Gastroesophageal sphincter (tissue), 4 donors: ENCODE measurements around the gene ERVW-1. TPM values are rescaled to one million over a fixed set of nuclear protein-coding genes. Genes with fewer than 3 reads are reported as not detected.

Experiments used
- ATAC-seq: fragments of 150-250 bp; one replicate; pipeline ENCODE4 v1.9.1; 2016; ENCODE audit warnings: mild to moderate bottlenecking, moderate library complexity
- H3K27ac ChIP-seq, 4 donors: fragments of 200-600 bp; sonication (generic) in 3 of 4; 1 replicate in 3 of 4; 2 replicates in 1 of 4; pipeline ENCODE4 v1.5.1; 2016 to 2019
- H3K27me3 ChIP-seq: fragments of 200-600 bp; sonication (generic); one replicate; pipeline ENCODE4 v1.5.1; 2019
- H3K36me3 ChIP-seq, 2 donors: fragments of 200-600 bp; sonication (generic); one replicate each; pipeline ENCODE4 v1.5.1; 2019; ENCODE audit warnings: control low read depth in 1 of 2
- H3K4me1 ChIP-seq, 3 donors: fragments of 200-600 bp; sonication (generic); 1 replicate in 2 of 3; 2 replicates in 1 of 3; pipeline ENCODE4 v1.5.1; 2016 to 2019; ENCODE audit warnings: control low read depth in 2 of 3
- H3K4me3 ChIP-seq, 2 donors: fragments of 200-600 bp; sonication (generic); one replicate each; pipeline ENCODE4 v1.5.1; 2019; ENCODE audit warnings: mild to moderate bottlenecking in 1 of 2, moderate library complexity in 1 of 2
- H3K9me3 ChIP-seq, 3 donors: fragments of 200-600 bp; sonication (generic); one replicate each; pipeline ENCODE4 v1.5.1; 2017 to 2019; ENCODE audit warnings: control low read depth in 2 of 3
- EP300 ChIP-seq: sonication (generic); formaldehyde crosslinking; IDR thresholded peaks from one replicate; pipeline ENCODE4 v1.6.1; 2017; ENCODE audit warnings: antibody characterized with exemption, mild to moderate bottlenecking
- POLR2A ChIP-seq, 2 donors: fragments of 450-650 bp; IDR thresholded peaks; one replicate each; pipeline ENCODE4 v1.6.1; 2017; ENCODE audit warnings: antibody characterized with exemption in 2 of 2, mild to moderate bottlenecking in 2 of 2, moderate library complexity in 1 of 2
- POLR2AphosphoS5 ChIP-seq: sonication (generic); formaldehyde crosslinking; IDR thresholded peaks from one replicate; pipeline ENCODE4 v1.6.1; 2017; ENCODE audit warnings: antibody characterized with exemption
- WGBS, 2 donors: methylation state at CpG; one replicate each; pipeline ENCODE4 v1.1.5; 2018; ENCODE audit warnings: low coverage in 1 of 2; 5-methylcytosine and 5-hydroxymethylcytosine counted together
- total RNA-seq, 4 donors: library from RNA; depleted of rRNA; stranded (reverse); fragments of >200 nt; gene quantifications; one replicate each; pipeline ENCODE4 v1.1.0, GENCODE V29; 2016
- TF ChIP-seq, protein P1 (sequence below), 4 experiments: fragments of 200-600 bp in 2 of 4; fragments of 450-650 bp in 2 of 4; sonication (generic) in 1 of 4; IDR thresholded peaks; one replicate each; pipeline ENCODE4 v1.5.1; 2017 to 2019; ENCODE audit warnings: antibody characterized with exemption in 4 of 4, mild to moderate bottlenecking in 2 of 4, moderate library complexity in 2 of 4

Gene ERVW-1
- total RNA-seq, 4 donors from 2014 or later: not detected

DNA sequence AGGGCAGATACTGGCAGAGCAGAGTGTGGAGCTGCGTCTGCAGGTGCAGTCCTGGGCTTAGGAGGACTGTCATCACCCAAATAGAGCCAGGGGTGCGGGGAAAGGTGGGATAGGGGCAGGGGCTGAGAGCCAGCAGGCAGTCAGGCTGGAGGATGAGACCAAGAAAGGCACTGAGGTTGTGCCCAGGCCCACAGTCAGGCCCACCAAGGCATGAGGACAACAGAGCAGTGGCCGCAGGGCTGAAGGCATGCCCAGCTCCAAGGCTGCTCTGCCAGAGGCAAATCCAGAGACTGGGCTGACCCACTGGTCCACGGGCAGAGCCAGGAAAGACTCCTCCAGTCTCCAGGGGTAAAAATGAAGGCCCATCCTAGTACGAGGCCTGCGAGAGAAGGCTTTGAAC is 54.8 kb downstream of the ERVW-1 start:
- Histone ChIP-seq H3K27me3 (peaks cover 20% of the 10 kb centered on the region), H3K4me3 (no peak overlapping the region), H3K4me1 (peaks cover 0 to 19% (median 0%) of the 10 kb centered on the region in 3 donors), H3K27ac (no peak overlapping the region), H3K9me3 (no peaks in the 10 kb centered on the region), H3K36me3 (no peaks in the 10 kb centered on the region)
- TF ChIP-seq, protein P1, sequence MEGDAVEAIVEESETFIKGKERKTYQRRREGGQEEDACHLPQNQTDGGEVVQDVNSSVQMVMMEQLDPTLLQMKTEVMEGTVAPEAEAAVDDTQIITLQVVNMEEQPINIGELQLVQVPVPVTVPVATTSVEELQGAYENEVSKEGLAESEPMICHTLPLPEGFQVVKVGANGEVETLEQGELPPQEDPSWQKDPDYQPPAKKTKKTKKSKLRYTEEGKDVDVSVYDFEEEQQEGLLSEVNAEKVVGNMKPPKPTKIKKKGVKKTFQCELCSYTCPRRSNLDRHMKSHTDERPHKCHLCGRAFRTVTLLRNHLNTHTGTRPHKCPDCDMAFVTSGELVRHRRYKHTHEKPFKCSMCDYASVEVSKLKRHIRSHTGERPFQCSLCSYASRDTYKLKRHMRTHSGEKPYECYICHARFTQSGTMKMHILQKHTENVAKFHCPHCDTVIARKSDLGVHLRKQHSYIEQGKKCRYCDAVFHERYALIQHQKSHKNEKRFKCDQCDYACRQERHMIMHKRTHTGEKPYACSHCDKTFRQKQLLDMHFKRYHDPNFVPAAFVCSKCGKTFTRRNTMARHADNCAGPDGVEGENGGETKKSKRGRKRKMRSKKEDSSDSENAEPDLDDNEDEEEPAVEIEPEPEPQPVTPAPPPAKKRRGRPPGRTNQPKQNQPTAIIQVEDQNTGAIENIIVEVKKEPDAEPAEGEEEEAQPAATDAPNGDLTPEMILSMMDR (IDR thresholded peaks at IDR 0.05): no peak
- no peak for TF ChIP-seq POLR2A (IDR thresholded peaks at IDR 0.05)
- no peak for TF ChIP-seq EP300
- TF ChIP-seq POLR2AphosphoS5: no peak
- WGBS, 2 donors: 80 to 96% methylated on average over 1 to 4 of the region's 6 CpGs
- no peak for ATAC-seq

GRCh38 chr7:92421676-92422435 is 55.9 kb downstream of the ERVW-1 start:
- Histone ChIP-seq H3K27me3 (peaks cover 11% of the 10 kb centered on the region), H3K4me3 (no peak overlapping the region), H3K4me1 (peaks cover 0 to 19% (median 0%) of the 10 kb centered on the region in 3 donors), H3K27ac (no peak overlapping the region), H3K36me3 (no peaks in the 10 kb centered on the region), H3K9me3 (no peaks in the 10 kb centered on the region)
- WGBS, 2 donors: 51 to 52% methylated on average over 4 to 5 of the region's 5 CpGs
- TF ChIP-seq, protein P1 (IDR thresholded peaks at IDR 0.05): no peak
- TF ChIP-seq POLR2A (IDR thresholded peaks at IDR 0.05) (no peak), EP300 (no peak), POLR2AphosphoS5 (no peak)
- no peak for ATAC-seq

Other genes with a start within 250 kb of the ERVW-1 start
- 10 to 100 TPM; 37.1 to 74.2 (median 66.3) TPM for gene KRIT1, start 232.0 kb downstream of the ERVW-1 start, total RNA-seq
- 10 to 100 TPM; 35.0 to 42.0 (median 39.1) TPM for gene ANKIB1, start 232.0 kb downstream of the ERVW-1 start, total RNA-seq
- 10 to 100 TPM; 25.5 to 57.7 (median 32.2) TPM for gene GATAD1, start 30.5 kb downstream of the ERVW-1 start, total RNA-seq
- gene PEX1, start 50.6 kb upstream of the ERVW-1 start, total RNA-seq: 10 to 100 TPM; 12.7 to 46.4 (median 18.2) TPM
- 10 to 100 TPM in 2 of 4 donors, 1 to 10 TPM in 2; 6.6 to 19.6 (median 10.8) TPM for gene RBM48, start 50.8 kb upstream of the ERVW-1 start, total RNA-seq
- gene FAM133B, start 112.4 kb upstream of the ERVW-1 start, total RNA-seq: 10 to 100 TPM; 16.4 to 27.9 (median 26.9) TPM